ENCODE measurements around the gene SUSD6. TPM values are rescaled to one million over a fixed set of nuclear protein-coding genes. Genes with fewer than 3 reads are reported as not detected.
A peak's percentile ranks its signal among the peaks of the same experiment; 100 is the strongest.

SUSD6 gene
- total and polyA plus RNA-seq, 9 of the 15 experiments (the other 6 are each of a cell fraction or from before 2014, with no cell fraction given): 2.9 to 20.7 (median 5.6) TPM

- peak overlapping the region; percentile 21; the same call in 1 of the 2 replicates for H3K4me2 ChIP-seq (ENCODE audit: insufficient read depth, low read length)
- no peak overlapping the region for H3K4me3 ChIP-seq
- CTCF ChIA-PET (ENCODE audit: low intra/inter-chr PET ratio): no interaction called here
- ATAC-seq (peak; percentile 7; the same call in 1 of the 3 replicates), FAIRE-seq (peak; percentile 32), DNase-seq (ENCODE audit: extremely low read depth in 1 of 4, low spot score in 3 of 4) (no peak)
- POLR2A ChIA-PET: interaction anchor here (1.1 kb wide), 1 partner anchor 11 kb away, joined by 3 read pairs; no protein-coding TSS in a partner anchor
- 0 out of 2 replicates have a peak, but pooled peaks cover 9% of the 10 kb centered on the region for H4K20me1 ChIP-seq (replicated peaks; ENCODE audit: control insufficient read depth, insufficient read depth, low read length)
- intact Hi-C loops (cut with micrococcal nuclease): no loop called here
- peak overlapping the region; percentile 59; the same call in 2 of the 3 replicates for H3K27ac ChIP-seq (ENCODE audit: extremely low read depth, low read depth, low read length)
- peaks cover 3% of the 10 kb centered on the region; the same call in 2 of the 3 replicates for H3K36me3 ChIP-seq (ENCODE audit: control insufficient read depth, insufficient read depth, low read length)
- H3K79me2 ChIP-seq (ENCODE audit: control insufficient read depth, insufficient read depth, low read length): peaks cover 96% of the 10 kb centered on the region
- H3K9me3 ChIP-seq (replicated peaks; ENCODE audit: control insufficient read depth, insufficient read depth, low read depth, low read length): peaks cover 6% of the 10 kb centered on the region
- TF ChIP-seq EGR1 (conservative IDR thresholded peaks at IDR 0.05) (0 out of 2 replicates have a peak, but pooled peaks have one; percentile 31), TCF3 (CRISPR knock-in tag; IDR thresholded peaks at IDR 0.05) (no peak)
- 45% methylated on average over 4 of the region's 4 CpGs for WGBS (ENCODE audit: insufficient coverage, low coverage, missing lambda C conversion rate)
- H2AFZ ChIP-seq (ENCODE audit: low read depth, low read length): no peak overlapping the region
- peaks cover 21 to 67% of the 10 kb centered on the region in 2 experiments for H3K4me1 ChIP-seq (replicated peaks in 1 of 2; ENCODE audit: control insufficient read depth in 2 of 2, insufficient read depth in 2 of 2, low read length in 2 of 2)
- in situ Hi-C loops (cut with MboI): no loop called here
- no TSS peak for BruUV-seq (replicated peaks)
- no peaks in the 10 kb centered on the region for H3K27me3 ChIP-seq (ENCODE audit: control insufficient read depth in 2 of 2, insufficient read depth in 2 of 2, low read length in 2 of 2)
- peak overlapping the region; percentile 30 to 45; a peak in 2 of 4 replicates for H3K9ac ChIP-seq (ENCODE audit: insufficient read depth in 1 of 2, low read depth in 2 of 2, low read length in 2 of 2)
- H3K9me1 ChIP-seq (ENCODE audit: control insufficient read depth, insufficient read depth, low read length): no peaks in the 10 kb centered on the region
Observed at GRCh38 chr14:69635981-69636639, 24.7 kb downstream of the SUSD6 start.

GRCh38 chr14:69636718-69637480 is 25.5 kb downstream of the SUSD6 start:
- CTCF ChIA-PET (ENCODE audit: low intra/inter-chr PET ratio): no interaction called here
- intact Hi-C loops (cut with micrococcal nuclease) (no loop called here), in situ Hi-C loops (cut with MboI) (no loop called here)
- Histone ChIP-seq H3K36me3 (ENCODE audit: control insufficient read depth, insufficient read depth, low read length) (peaks cover 9% of the 10 kb centered on the region; the same call in 2 of the 3 replicates), H2AFZ (ENCODE audit: low read depth, low read length) (no peak overlapping the region), H3K9ac (ENCODE audit: insufficient read depth in 1 of 2, low read depth in 2 of 2, low read length in 2 of 2) (peak overlapping the region in 1 of 2 experiments; percentile 45; a peak in 1 of 4 replicates), H4K20me1 (replicated peaks; ENCODE audit: control insufficient read depth, insufficient read depth, low read length) (0 out of 2 replicates have a peak, but pooled peaks cover 9% of the 10 kb centered on the region), H3K4me2 (ENCODE audit: insufficient read depth, low read length) (no peak overlapping the region), H3K79me2 (ENCODE audit: control insufficient read depth, insufficient read depth, low read length) (peaks cover 96% of the 10 kb centered on the region), H3K4me1 (replicated peaks in 1 of 2; ENCODE audit: control insufficient read depth in 2 of 2, insufficient read depth in 2 of 2, low read length in 2 of 2) (peaks cover 21 to 63% of the 10 kb centered on the region in 2 experiments), H3K4me3 (no peak overlapping the region), H3K9me3 (replicated peaks; ENCODE audit: control insufficient read depth, insufficient read depth, low read depth, low read length) (peaks cover 10% of the 10 kb centered on the region), H3K27ac (ENCODE audit: extremely low read depth, low read depth, low read length) (peak overlapping the region; percentile 59; the same call in 2 of the 3 replicates), H3K27me3 (ENCODE audit: control insufficient read depth in 2 of 2, insufficient read depth in 2 of 2, low read length in 2 of 2) (no peaks in the 10 kb centered on the region), H3K9me1 (ENCODE audit: control insufficient read depth, insufficient read depth, low read length) (no peaks in the 10 kb centered on the region)
- ATAC-seq: no peak
- no peak for FAIRE-seq
- TF ChIP-seq BCOR (IDR thresholded peaks at IDR 0.05) (peak; percentile 72), RBM25 (IDR thresholded peaks at IDR 0.05; ENCODE audit: low read depth, low read length, severe bottlenecking) (peak; percentile 81), ADNP (tag; IDR thresholded peaks at IDR 0.05) (0 out of 2 replicates have a peak, but pooled peaks have one; percentile 35), KDM1A (IDR thresholded peaks at IDR 0.05) (peak in 1 of 2 experiments; percentile 48; a peak in 1 of 4 replicates), JUNB (CRISPR knock-in tag; conservative IDR thresholded peaks at IDR 0.05) (no peak), SMARCA4 (IDR thresholded peaks at IDR 0.05) (no peak)
- POLR2A ChIA-PET: interaction anchor here (0.6 to 1.1 kb wide), 3 partner anchors 8 to 57 kb away, joined by 3 read pairs; no protein-coding TSS in a partner anchor
- no peak for DNase-seq (ENCODE audit: extremely low read depth in 1 of 4, low spot score in 3 of 4)
- WGBS (ENCODE audit: insufficient coverage, low coverage, missing lambda C conversion rate): 71% methylated on average over 7 of the region's 7 CpGs
- no TSS peak for BruUV-seq (replicated peaks)
